ENCODE measurements around the gene CNST.
"Not testable (repeated sequence)": the region's sequence is repeated elsewhere in the genome, so short reads cannot be mapped to it uniquely, and the experiment has no call there.

CNST gene

DNA sequence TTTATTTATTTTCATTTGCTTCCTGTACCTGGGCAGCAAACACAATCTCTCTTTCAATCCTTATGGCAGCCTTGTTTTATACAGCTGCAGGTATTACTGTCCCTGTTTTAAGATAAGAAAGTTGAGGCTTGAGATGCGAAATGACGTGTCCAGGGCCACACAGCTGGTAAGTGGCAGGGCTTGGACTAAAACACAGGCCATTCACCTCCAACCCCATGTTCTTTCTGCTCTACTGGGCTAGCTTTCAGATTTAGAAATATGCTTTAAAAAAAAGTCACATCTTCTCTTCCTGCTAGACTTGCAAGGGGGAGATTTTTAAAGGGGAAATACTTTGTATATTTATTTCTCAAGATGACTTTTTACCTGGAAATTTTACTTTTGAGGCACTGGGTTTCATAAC, 62.8 kb downstream of the CNST start:
- DNase-seq: no peak

DNA sequence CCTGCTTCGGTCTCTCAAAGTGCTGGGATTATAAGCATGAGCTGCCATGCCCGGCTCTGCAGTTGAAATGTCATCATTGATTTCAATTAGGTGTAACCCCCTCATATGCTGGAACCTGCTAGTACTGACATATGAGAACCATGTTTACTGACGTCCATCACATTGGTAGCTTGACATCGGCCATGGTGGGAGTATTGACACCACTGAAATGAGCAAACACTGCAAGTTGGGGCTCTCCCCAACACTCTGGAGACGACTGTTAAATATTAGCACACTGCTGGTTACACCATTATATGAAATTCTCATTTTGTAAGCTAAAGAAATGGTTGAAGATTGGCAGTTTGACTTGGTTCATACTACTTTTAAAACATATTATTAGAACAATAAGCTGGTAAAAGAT, 63.7 kb downstream of the CNST start:
- no peak for DNase-seq

DNA sequence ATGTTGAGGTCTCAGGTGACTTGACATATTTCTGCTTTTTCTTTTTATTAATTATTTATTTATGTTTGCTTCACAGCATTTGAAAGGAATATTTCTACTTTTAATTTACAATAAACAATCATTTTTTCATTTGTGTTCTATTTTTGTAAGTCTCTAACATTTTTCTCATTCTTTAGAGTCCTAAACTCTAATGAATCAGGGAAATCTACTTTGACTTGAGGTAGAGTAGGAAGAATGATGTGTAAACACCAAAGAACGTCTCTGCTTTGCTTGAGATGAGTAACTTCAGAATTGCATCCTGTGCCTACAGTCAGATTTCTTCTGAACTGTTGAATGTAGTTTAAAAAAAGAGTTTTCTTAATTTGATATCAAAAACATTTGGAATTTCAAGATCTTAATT, 65.2 kb downstream of the CNST start:
- DNase-seq: no peak

DNA sequence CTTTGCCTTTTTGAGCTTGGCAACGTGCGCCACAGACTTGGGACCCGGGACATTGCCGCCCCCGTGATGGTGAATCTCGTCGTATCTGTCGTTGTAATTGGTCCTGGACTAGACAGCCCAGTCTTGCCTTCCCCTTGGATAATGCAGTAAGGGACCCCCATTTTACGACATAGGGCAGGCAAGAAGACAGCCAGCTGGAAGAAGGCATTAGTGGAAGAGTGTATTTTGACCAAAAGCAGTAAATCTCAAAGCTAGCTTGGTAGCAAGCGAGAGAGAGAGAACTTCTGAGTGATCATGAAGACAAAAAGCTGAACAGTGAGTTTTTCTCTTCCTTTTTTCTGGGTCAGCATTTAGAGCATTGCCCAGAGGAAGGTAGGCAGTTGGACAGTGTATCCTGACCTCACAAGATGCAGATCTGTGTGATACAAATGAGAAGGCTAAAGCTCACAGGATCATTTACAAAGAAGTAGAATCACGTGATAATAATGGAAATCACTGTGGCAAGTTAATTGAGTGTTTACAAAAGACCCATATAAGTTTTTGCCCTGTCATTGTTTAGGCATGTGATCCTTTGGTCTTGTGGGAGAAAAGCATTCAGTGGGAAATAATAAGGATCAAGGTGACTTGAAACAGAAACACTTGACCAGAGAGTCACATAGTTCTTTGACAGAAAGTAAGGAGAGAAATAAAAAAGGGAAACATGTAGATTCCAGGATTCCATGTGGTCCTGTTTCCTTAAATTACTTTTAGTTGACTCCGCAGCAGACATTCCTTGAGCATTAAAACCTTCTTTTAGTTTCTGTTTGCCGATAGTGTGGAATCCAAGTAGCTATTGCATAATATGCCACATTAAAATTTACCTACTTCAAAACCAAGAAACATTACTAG, 66.3 kb downstream of the CNST start:
- DNase-seq: no peak

DNA sequence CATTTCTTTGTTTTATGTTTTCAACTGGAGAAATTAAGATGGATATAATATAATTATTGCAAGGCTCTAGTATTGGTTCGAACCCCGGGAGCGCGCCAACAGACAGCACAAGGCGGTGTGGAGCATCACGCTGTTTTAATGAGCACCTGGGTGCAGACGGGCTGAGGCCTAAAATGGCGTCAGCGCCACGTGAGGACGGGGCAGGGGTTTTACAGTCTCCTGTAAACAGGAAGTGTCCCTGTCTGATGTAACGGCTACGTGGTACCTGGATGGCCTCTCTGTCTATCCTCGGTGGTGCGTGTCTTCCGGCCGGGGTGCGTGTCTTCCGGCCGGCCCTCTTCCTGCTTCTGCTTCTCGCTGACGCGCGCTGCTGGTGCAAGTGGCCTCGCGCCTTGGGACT, 68.4 kb downstream of the CNST start:
- not testable (repeated sequence) for DNase-seq

DNA sequence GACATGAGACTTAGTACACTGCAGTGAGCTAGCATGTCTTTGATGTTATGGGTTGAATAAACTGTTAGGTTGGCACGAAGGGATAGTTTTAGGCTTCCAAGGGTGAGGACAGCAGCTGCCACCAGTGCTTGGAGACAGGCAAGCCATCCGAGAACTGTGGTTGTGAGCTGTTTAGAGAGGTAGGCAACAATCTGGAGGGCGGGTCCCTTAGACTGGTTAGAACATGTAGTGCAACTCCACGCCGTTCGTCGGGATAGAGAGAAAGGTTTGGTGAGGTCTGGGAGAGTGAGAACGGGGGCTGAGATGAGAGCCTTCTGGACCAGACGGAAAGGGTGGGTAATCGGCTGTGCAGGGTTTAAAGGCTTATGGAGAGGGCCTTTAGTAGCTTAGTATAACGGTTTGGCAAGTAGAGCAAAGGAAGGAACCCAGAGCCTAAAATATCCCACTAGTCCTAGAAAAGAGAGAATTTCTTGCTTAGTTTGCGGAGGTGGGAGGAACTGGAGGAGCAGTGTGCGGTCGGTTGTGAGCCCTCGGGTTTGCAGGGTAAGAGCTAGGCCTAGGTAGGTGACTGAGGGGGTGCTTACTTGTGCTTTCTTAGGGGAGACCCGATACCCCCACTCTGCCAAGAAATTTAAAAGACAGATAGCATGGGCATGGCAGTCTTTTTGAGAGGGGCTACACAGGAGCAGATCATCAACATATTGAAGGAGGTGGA, 72.8 kb downstream of the CNST start:
- DNase-seq: no peak

DNA sequence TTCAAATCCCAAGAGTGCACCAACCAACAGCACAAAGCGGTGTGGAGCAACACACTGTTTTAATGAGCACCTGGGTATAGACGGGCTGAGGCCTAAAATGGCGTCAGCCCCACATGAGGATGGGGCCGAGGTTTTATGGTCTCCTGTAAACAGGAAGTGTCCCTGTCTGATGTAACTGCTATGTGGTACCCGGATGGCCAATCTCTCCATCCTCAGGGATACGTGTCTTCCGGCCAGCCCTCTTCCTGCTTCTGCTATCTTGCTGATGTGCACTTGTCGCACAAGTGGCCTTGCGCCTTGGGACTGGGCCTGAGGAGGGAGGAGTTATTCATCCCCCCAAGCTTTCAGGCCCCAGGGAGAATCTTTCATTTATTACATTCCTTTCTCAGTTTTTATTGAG, 73.5 kb downstream of the CNST start:
- no peak for DNase-seq

DNA sequence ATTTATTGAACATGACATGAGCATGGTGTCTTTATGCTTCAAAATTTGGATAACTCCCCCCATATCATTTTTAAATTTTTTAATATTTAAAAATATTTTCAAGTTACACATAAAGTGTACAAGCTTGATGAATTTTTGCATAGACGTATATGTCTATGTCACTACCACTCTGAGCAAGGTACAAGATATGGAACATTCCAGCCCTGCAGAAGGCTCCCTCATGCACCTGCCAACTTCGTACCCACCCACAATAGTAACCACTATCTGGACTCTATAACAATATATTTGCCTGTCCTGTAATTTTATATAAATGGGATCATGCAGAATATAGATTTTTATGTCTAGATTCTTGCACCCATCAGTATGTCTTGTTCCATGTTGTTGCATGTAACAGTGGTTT, 74.5 kb downstream of the CNST start:
- DNase-seq: no peak

DNA sequence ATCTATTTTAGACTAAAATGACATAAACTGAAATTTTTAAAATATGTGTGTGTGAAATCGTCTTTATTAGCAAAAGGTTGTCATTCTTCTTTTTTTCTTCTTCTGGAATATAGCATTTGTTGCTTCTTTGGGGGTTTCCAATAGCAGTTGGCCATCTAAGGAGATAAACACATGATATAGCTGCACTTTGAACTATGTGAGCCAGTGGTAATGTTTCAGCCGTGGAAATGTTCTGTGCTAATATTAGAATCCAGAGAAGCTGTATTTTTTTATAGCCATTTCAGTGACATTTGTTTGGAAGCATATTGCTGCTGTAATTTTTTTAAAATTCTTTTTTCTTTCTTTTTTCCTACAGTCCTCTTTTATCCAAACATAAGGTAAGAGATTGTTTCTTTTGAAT, 75.1 kb downstream of the CNST start:
- DNase-seq: no peak

DNA sequence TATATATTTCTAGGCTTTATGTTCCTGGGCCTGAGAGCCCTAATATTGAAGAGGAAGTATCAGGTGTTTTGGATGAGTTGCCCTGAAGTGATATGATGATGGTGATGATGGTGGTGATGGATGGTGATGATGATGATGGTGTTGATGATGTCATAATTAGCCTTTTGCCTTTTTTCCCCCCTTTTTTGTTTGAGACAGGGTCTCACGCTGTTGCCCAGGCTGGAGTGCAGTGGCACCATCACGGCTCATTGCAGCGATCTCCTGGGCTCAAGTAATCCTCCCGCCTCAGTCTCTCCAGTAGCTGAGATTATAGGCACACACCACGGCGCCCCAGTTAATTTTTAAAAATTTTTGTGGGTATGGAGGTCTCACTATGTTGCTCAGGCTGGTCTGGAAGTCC, 76.5 kb downstream of the CNST start:
- no peak for DNase-seq

DNA sequence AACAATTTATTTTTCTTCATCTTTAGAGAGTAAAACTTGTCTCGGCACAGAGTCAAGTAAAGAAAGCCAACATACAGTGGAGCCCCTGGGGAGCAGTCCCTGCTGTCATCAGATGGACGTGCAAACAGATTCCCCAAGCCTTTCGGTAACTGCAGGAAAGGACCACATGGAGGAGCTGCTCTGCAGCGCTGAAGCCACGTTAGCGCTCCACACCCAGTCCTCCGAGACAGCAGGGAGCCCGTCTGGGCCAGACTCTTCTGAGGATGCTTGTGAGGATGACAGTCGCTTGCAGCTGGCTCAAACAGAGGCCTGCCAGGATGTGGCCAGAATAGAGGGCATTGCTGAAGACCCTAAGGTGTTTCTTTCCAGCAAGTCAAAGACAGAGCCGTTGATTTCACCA, 80.9 kb downstream of the CNST start:
- no peak for DNase-seq

DNA sequence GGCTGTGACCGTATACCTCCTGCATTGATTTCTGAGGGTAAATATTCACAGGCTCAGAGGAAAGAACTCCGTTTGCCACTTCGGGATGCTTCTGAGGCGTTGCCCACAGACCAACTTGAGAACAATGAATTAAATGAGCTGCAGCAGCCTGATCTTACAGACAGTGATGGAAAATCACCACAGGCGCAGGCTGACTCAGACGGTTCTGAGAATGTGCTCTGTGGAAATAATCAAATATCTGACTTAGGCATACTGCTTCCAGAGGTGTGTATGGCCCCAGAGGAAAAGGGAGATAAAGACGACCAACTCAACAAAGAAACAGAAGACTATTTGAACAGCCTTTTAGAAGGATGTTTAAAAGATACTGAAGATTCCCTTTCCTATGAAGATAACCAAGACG, 81.3 kb downstream of the CNST start:
- no peak for DNase-seq

DNA sequence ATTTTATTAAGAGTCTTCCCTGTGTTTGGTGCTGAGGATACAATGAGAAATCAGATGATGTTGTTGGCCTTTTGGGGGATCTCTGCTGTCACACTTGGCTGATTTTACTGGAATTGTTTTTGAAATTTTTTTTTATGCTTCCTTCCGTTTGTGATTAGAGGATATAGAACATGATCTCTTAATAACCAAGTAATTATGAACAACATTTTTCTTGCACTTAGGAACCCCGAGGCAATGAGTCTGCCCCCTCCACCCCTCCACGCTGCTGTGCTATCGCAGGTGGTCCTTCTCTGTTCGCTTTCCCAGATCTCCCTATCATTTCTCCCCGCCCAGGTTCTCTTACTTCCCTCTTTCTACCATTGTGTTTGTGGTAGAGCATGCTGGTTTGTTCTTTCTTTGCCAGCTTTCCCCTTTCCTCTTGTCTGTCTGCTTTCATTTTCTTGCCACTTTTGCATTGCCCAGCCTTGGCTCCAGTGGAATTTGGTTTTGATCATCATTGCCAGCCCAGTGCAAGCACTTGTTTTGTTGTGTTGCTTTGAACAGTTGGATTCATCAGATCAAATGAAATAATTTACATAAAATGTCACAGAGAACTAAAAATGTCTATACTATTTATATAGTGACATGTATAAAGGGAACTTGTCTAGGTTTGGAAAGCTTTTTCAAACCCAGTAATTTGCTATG, 84.9 kb downstream of the CNST start:
- no peak for DNase-seq

DNA sequence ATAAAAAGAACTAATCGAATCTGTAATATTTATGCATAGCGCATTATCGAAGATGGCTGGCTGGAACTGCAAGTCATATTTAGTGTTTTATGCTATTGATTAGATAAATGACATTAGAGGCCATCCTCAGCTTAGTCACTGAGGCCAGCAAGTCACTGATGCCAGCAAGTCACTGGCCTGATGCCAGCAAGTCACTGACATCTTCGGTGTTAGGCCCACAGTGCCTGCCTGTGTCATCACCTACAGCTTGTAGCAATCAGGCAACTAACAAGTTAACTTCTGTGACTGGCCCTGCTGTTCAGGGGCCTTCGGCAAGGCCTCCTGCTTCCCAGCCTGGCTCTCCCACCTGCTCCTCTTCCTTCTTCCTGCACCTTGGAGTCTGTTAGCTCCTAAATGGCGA, 92.3 kb downstream of the CNST start:
- DNase-seq: no peak

DNA sequence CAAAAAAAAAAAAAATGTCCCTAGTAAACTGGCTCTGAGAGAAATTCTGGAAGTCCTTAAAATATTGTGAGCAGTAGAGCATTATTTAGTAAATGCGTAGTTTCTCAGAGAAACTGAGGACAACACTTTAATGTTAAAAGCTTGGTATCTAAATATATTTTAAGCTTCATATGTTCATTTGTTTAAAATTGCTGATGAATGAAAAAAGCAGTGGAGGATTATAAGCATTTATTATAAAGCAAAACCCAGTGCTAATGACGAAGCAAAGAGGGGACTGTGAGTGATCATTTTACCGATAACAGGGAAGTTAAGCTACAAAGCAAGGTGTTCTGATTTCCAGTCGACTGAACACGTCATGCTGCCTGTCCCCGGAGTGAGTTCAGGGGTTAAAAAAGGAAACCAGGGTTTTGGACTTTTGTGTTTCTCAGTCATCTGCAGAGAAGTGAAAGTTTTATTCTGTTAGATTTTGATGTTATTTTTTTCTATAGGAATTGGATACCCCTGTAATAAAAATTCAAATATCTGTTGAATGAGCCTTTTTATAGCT, 93.4 kb downstream of the CNST start:
- DNase-seq: no peak

DNA sequence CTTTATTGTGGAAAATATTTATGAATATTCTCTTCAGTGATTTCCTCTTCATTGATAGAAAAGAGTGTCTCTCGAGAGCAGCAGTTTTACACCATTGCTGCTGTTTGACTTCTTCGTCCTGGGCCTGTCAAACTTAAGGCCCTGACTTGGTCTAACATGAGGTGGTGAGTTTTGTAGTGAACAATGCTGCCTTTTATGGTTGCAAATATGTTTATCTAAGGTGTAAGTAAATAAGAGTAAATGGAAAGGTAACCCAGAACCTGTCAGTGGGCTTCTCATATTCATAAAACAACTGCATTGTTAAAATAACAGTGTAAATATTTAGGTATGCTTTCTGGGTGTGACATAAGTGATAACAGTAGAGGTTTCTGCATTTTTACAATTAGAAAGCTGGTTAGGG, 95.2 kb downstream of the CNST start:
- no peak for DNase-seq

DNA sequence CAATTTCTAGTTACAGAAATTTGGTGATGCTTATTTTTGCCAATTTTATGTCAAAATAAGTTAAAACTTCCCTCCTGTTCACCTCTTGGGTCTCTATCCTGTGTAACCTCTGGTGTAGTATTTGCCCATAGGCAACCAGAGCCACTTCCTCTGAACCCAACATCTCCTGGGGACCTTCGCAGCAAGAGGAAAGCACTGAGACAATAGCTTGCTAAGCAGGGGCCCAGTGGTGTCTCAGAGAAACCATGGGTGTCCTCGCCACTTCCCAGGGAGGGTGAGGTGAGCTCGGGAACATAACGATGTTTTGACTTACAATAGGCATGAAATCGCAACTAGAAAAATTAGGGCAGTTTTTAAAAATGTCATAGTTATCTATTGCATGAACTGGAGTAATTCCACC, 101.5 kb downstream of the CNST start:
- no peak for DNase-seq

DNA sequence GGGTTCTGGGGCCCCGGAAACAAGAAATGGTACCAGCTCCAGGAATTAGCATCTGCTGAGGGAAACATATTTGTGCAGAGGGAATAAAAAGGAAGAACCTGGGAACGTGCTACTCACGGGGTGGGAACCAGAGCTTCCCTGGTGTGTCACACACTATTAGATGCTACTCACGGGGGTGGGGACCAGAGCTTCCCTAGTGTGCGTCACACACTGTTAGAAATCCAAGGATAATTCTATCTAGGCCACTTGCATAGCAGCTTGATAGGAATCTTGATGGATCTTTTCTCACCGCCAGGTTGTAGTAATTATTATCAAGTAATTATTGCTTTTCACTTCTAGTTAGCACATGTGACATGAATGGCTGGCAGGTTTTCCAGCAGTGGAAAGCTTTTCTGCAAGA, 103.4 kb downstream of the CNST start:
- DNase-seq: no peak

DNA sequence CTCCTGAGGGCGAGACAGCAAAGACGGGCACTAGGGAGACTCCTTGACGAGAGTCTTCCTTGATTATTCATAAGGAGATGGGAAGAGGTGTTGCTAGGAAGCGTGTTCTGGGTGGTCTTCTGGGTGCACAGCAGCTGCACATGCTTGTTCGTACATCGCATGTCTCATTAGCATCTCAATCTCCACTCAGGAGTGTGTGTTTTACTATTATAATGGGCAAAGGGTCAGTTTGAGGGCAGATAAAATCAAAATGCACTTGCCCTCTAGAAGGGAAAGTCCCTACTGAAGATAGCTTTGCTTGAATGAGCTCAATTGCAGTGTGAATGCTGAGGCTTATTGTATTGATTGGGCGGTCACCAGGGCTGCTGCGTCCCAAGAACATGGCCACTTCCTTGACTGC, 107.8 kb downstream of the CNST start:
- DNase-seq: no peak

DNA sequence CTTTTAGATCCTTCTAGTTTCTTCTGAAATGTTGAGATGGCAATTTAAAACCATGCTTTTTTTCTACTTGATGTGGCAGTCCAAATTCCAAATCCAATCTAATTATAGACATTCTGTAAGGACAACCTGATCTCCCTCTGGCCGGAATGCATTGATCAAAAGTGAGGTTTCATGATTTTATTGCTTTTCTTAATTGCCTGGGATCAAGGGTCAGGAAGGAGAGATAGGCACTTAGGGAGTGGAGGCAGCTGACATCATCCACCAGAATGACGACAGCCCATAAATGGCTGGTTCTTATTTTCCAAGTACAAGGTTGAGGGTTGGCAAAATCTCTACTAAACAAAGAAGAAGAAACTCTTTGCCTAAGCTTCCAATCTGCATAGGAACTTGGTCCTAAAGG, 111.6 kb downstream of the CNST start:
- no peak for DNase-seq

DNA sequence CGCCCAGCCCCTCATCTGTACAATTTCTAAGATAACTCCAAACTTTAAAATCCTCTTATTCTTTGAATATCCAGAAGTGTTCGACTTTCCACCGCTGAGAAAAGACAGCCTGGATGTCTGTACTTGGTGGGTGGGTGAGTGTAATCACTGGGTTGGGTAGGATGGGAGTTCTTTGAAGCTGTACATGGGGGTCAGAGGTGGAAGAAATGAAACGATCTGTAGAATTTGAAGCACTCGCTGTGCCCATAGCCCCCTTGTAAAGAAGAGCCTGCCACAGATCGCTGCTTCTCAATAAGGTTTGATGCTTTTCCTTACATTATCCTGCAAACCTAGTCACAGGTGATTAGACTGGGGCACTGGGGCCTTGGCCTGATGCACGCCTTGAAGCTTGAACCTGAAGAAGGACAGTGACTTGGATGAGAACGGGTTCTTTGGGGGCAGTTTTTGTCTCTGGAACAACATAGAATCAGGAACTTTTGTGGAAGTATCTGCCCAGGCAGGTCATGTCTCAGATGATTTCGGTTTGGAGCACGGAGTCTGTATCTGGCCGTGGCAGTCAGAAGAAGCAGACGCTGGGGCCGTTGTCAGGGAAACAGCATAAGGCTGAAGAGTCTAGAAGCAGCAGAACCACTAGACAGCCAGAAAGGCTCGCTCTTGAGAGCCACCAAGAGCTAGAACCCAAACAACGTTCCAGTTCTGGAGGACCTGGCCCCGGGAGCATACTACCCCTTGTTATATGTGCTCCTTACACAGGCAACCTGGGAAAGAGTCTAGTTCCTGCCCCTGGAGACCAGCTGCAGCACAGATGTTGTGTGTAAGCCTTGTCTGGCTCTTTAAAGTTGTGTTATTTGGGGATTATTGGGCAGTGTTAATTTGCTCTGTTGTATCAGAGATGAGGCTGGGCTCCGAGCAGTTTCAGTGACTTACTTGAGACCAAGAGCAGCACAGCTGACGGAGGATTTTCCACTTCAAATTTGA, 112.8 kb downstream of the CNST start:
- no peak for DNase-seq

DNA sequence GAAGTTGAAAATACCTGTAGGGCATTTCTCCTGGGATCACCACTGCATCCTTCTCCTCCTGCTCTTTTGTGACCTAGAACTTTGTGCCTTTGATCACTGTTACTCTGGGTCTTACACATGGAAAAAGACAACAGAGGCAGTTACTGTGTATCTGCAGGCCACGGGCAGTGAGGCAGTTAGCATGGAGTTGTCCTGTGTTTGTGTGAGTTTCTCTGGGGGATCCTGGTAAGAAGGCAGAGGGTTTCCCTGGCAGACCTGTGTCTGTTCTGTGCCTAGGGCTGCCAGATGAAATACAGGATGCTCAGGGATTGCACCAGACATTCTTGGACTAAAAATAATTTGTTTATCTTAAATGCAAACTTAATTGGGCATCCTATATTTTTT, 113.5 kb downstream of the CNST start:
- no peak for DNase-seq

DNA sequence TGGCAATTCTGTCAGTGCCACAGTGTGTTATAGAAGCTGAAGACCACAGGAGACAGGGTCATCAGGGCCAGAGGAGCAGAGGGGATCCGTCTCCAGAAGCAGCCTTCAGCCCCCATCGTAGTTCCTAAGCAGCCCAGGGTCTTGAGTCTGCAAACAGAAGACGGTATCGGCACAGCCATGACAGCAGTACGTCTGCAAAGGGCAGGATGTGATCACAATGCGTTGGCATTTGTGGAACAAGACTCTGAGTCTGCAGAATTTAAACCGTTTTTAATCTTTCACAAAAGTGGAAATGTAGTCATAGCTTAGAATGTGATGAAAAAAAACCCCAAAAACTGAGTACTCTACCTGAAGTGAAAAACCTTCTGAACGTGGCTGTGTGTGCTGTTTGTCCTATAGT, 113.9 kb downstream of the CNST start:
- DNase-seq: no peak

Measured in activated CD4-positive, alpha-beta T cell treated with anti-CD3 and anti-CD28 coated beads, Interleukin-2, amount 50 U/mL, for 1 hour (primary cell).